Upper lobe of right lung (tissue), 1 donor: Measurements from ENCODE around the gene BHMT2. TPM values are rescaled to one million over a fixed set of nuclear protein-coding genes. Genes with fewer than 3 reads are reported as not detected.
A peak's percentile ranks its signal among the peaks of the same experiment; 100 is the strongest.

Experiments
- ATAC-seq: fragments of 200-7000 bp; cut with Tn5 transposase; one replicate; pipeline ENCODE4 v1.9.1; 2020; ENCODE audit warnings: mild to moderate bottlenecking, moderate library complexity
- DNase-seq: peaks from one replicate; pipeline ENCODE4 v3.0.0-alpha.2; 2020
- H3K27ac ChIP-seq: fragments of 200-600 bp; one replicate; pipeline ENCODE4 v1.8.0; 2022
- H3K27me3 ChIP-seq: fragments of 200-600 bp; one replicate; pipeline ENCODE4 v1.8.0; 2022; ENCODE audit warnings: mild to moderate bottlenecking
- H3K36me3 ChIP-seq: fragments of 200-600 bp; one replicate; pipeline ENCODE4 v1.8.0; 2022
- H3K4me1 ChIP-seq: fragments of 200-600 bp; one replicate; pipeline ENCODE4 v1.8.0; 2022
- H3K4me3 ChIP-seq: fragments of 200-600 bp; one replicate; pipeline ENCODE4 v1.8.0; 2022; ENCODE audit warnings: mild to moderate bottlenecking
- H3K9me3 ChIP-seq: fragments of 200-600 bp; one replicate; pipeline ENCODE4 v1.8.0; 2022
- CTCF ChIP-seq: fragments of 200-600 bp; IDR thresholded peaks from one replicate; pipeline ENCODE4 v1.8.0; 2022; ENCODE audit warnings: antibody characterized with exemption
- intact Hi-C: fragments of 100-400 bp; cut with DNase I; formaldehyde crosslinking; loops from one replicate; pipeline ENCODE4 v1.11.0; 2022
- total RNA-seq: library from RNA; stranded (reverse); fragmentation: NEBNext Ultra II Directional; extraction: Animal tissue kit (Norgen Biotek cat#: 25700); gene quantifications from one replicate; pipeline ENCODE4 v1.2.1, GENCODE V29; 2021
- donor health status: DM: no; HTN: yes; CAD: no; lungs with severe emphysema.

BHMT2 gene
- total RNA-seq, 1 donor from 2014 or later, result 4.7 TPM

- Histone ChIP-seq H3K4me3 (no peak overlapping the region), H3K27ac (no peak overlapping the region), H3K36me3 (no peaks in the 10 kb centered on the region), H3K9me3 (no peaks in the 10 kb centered on the region), H3K4me1 (peaks cover 7% of the 10 kb centered on the region), H3K27me3 (peaks cover 10% of the 10 kb centered on the region)
- no peak for DNase-seq
- TF ChIP-seq CTCF, result no peak
- intact Hi-C loops, result no loop called here
- no peak for ATAC-seq
Measured at GRCh38 chr5:79105868-79106267, 36.3 kb downstream of the BHMT2 start.

- H3K36me3 ChIP-seq, result no peaks in the 10 kb centered on the region
- DNase-seq (no peak), ATAC-seq (peak; percentile 78)
- H3K27me3 ChIP-seq, result peaks cover 24% of the 10 kb centered on the region
- intact Hi-C loops, result no loop called here
- H3K4me1 ChIP-seq, result peaks cover 7% of the 10 kb centered on the region
- no peaks in the 10 kb centered on the region for H3K9me3 ChIP-seq
- H3K4me3 ChIP-seq, result no peak overlapping the region
- no peak for TF ChIP-seq CTCF
- no peak overlapping the region for H3K27ac ChIP-seq
Measured at GRCh38 chr5:79107020-79107796, 37.6 kb downstream of the BHMT2 start.

- Histone ChIP-seq H3K27me3 (peaks cover 33% of the 10 kb centered on the region), H3K4me1 (peaks cover 7% of the 10 kb centered on the region), H3K9me3 (no peaks in the 10 kb centered on the region), H3K4me3 (no peak overlapping the region), H3K36me3 (no peaks in the 10 kb centered on the region), H3K27ac (no peak overlapping the region)
- ATAC-seq (no peak), DNase-seq (no peak)
- TF ChIP-seq CTCF, result no peak
- intact Hi-C loops, result no loop called here
Measured at GRCh38 chr5:79108086-79108485, 38.5 kb downstream of the BHMT2 start.

GRCh38 chr5:79108792-79109191, 39.2 kb downstream of the BHMT2 start:
- ATAC-seq, result no peak
- peaks cover 7% of the 10 kb centered on the region for H3K4me1 ChIP-seq
- peaks cover 37% of the 10 kb centered on the region for H3K27me3 ChIP-seq
- no peak overlapping the region for H3K4me3 ChIP-seq
- intact Hi-C loops, result no loop called here
- no peak overlapping the region for H3K27ac ChIP-seq
- TF ChIP-seq CTCF, result no peak
- no peak for DNase-seq
- H3K9me3 ChIP-seq, result no peaks in the 10 kb centered on the region
- H3K36me3 ChIP-seq, result no peaks in the 10 kb centered on the region

- intact Hi-C loops, result no loop called here
- no peaks in the 10 kb centered on the region for H3K36me3 ChIP-seq
- H3K27me3 ChIP-seq, result peaks cover 38% of the 10 kb centered on the region
- no peak overlapping the region for H3K4me3 ChIP-seq
- H3K27ac ChIP-seq, result no peak overlapping the region
- DNase-seq (no peak), ATAC-seq (peak; percentile 75)
- TF ChIP-seq CTCF, result peak; percentile 49
- no peaks in the 10 kb centered on the region for H3K9me3 ChIP-seq
- peaks cover 7% of the 10 kb centered on the region for H3K4me1 ChIP-seq
Measured at GRCh38 chr5:79109527-79110492, 40.2 kb downstream of the BHMT2 start.
